ENCODE measurements around the gene SLC25A23. TPM values are rescaled to one million over a fixed set of nuclear protein-coding genes. Genes with fewer than 3 reads are reported as not detected.

Gene SLC25A23
- total RNA-seq, 1 donor from 2014 or later: 51.7 TPM

DNA sequence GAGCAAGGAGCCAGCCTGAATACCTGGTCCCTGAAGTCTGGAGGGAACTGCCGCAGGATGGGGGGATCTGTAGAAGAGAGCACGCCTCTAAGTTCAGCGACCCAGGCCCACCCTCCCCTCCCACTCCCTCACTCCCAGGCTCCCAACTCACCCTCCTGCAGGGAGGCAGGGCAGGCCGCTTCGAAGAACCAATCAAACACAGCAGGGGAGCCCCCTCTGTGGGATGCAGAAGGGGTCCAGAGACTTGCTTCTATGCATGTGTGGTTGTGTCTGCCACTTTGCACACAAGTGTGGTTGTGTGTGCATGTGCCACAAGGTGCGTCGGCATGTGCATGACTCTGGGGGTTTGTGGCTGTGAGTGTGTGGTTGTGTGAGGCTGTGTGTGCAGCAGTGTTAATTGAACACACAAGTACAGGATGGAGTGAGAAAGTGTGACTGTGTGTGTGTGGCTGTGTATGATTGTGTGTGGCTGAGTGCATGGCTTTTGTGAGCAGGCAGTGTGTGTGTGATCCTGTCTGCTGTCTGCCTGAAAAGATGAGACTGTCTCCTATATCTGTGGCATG is 20.3 kb upstream of the SLC25A23 start:
- H3K4me1 Mint-ChIP-seq (ENCODE audit: low read depth): peaks cover 6% of the 10 kb centered on the region
- no peaks in the 10 kb centered on the region for H3K36me3 Mint-ChIP-seq (ENCODE audit: low read depth)
- no peaks in the 10 kb centered on the region for H3K9me3 Mint-ChIP-seq (ENCODE audit: low read depth)
- H3K27ac Mint-ChIP-seq (ENCODE audit: unreplicated experiment): no peak overlapping the region
- H3K4me3 Mint-ChIP-seq (ENCODE audit: unreplicated experiment): no peak overlapping the region
- TF ChIP-seq, protein P1, sequence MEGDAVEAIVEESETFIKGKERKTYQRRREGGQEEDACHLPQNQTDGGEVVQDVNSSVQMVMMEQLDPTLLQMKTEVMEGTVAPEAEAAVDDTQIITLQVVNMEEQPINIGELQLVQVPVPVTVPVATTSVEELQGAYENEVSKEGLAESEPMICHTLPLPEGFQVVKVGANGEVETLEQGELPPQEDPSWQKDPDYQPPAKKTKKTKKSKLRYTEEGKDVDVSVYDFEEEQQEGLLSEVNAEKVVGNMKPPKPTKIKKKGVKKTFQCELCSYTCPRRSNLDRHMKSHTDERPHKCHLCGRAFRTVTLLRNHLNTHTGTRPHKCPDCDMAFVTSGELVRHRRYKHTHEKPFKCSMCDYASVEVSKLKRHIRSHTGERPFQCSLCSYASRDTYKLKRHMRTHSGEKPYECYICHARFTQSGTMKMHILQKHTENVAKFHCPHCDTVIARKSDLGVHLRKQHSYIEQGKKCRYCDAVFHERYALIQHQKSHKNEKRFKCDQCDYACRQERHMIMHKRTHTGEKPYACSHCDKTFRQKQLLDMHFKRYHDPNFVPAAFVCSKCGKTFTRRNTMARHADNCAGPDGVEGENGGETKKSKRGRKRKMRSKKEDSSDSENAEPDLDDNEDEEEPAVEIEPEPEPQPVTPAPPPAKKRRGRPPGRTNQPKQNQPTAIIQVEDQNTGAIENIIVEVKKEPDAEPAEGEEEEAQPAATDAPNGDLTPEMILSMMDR (IDR thresholded peaks at IDR 0.05): no peak
- no peak for DNase-seq (ENCODE audit: low spot score)
- H3K27me3 Mint-ChIP-seq (ENCODE audit: low read depth): peaks cover 6% of the 10 kb centered on the region

DNA sequence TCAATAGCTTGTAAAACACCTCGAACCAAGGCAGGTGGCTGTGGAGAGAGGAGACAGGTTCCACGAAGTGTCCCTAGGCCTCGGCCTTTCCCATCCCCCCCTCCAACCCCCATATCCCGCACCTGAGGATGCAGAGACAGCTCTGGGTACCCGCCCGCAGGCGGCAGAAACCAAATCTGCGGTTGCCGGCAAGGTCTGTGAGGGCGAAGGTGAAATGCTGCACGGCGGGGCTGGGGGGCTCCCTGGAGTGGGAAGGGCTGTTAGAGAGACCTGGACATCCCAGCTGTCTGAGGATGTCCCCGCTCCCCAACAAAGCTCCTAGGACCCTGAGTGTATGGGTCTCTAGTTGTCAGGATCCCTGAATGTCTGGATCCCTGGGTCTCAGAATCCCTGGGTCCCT is 19.2 kb upstream of the SLC25A23 start:
- no peak for DNase-seq (ENCODE audit: low spot score)
- no peaks in the 10 kb centered on the region for H3K36me3 Mint-ChIP-seq (ENCODE audit: low read depth)
- TF ChIP-seq, protein P1 (IDR thresholded peaks at IDR 0.05): no peak
- H3K9me3 Mint-ChIP-seq (ENCODE audit: low read depth): no peaks in the 10 kb centered on the region
- H3K4me1 Mint-ChIP-seq (ENCODE audit: low read depth): peaks cover 6% of the 10 kb centered on the region
- no peak overlapping the region for H3K27ac Mint-ChIP-seq (ENCODE audit: unreplicated experiment)
- H3K27me3 Mint-ChIP-seq (ENCODE audit: low read depth): peaks cover 12% of the 10 kb centered on the region
- H3K4me3 Mint-ChIP-seq (ENCODE audit: unreplicated experiment): no peak overlapping the region

DNA sequence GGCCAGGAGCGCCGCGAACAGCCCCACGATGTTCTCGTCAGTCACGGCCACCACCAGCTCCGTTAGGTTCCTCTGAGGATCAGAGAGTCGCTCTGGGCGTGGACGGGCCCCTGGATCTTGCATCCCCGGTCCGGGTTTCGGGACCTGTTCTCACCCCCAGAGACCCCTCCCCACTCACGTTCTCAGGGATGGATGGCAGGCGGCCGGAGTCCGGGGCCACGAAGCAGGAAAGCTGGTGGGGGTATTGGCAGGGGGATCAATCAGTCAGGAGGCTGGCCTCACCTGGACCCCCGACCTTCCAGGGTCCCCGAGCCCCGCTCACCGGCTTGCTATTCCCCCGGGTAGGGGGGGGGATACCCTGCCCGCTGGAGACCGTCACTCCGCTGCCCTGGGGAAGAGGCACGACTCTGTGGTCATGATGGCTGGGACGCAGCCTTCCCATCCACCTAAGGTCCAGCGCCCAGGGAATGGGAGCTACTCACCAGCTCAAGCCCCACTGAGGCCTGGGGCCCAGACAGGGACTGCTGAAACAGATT is 17.4 kb upstream of the SLC25A23 start:
- Mint-ChIP-seq H3K27me3 (ENCODE audit: low read depth) (peaks cover 13% of the 10 kb centered on the region), H3K4me3 (ENCODE audit: unreplicated experiment) (peak overlapping the region; percentile 59)
- TF ChIP-seq, protein P1 (IDR thresholded peaks at IDR 0.05): no peak

GRCh38 chr19:6476155-6476895 is 16.7 kb upstream of the SLC25A23 start:
- H3K4me1 Mint-ChIP-seq (ENCODE audit: low read depth): peaks cover 6% of the 10 kb centered on the region
- H3K27me3 Mint-ChIP-seq (ENCODE audit: low read depth): peaks cover 13% of the 10 kb centered on the region
- no peaks in the 10 kb centered on the region for H3K36me3 Mint-ChIP-seq (ENCODE audit: low read depth)
- no peaks in the 10 kb centered on the region for H3K9me3 Mint-ChIP-seq (ENCODE audit: low read depth)
- DNase-seq (ENCODE audit: low spot score): no peak
- no peak overlapping the region for H3K27ac Mint-ChIP-seq (ENCODE audit: unreplicated experiment)
- H3K4me3 Mint-ChIP-seq (ENCODE audit: unreplicated experiment): peak overlapping the region; percentile 59
- TF ChIP-seq, protein P1 (IDR thresholded peaks at IDR 0.05): no peak

More for the DNA sequence above, 17.4 kb upstream of the SLC25A23 start:
- Mint-ChIP-seq H3K9me3 (ENCODE audit: low read depth) (no peaks in the 10 kb centered on the region), H3K27ac (ENCODE audit: unreplicated experiment) (no peak overlapping the region), H3K36me3 (ENCODE audit: low read depth) (no peaks in the 10 kb centered on the region), H3K4me1 (ENCODE audit: low read depth) (peaks cover 6% of the 10 kb centered on the region)
- no peak for DNase-seq (ENCODE audit: low spot score)

GRCh38 chr19:6475321-6476108 is 15.9 kb upstream of the SLC25A23 start:
- no peak for DNase-seq (ENCODE audit: low spot score)
- Mint-ChIP-seq H3K4me3 (ENCODE audit: unreplicated experiment) (peak overlapping the region; percentile 59), H3K9me3 (ENCODE audit: low read depth) (no peaks in the 10 kb centered on the region), H3K27ac (ENCODE audit: unreplicated experiment) (no peak overlapping the region), H3K27me3 (ENCODE audit: low read depth) (peaks cover 17% of the 10 kb centered on the region), H3K4me1 (ENCODE audit: low read depth) (peaks cover 6% of the 10 kb centered on the region), H3K36me3 (ENCODE audit: low read depth) (no peaks in the 10 kb centered on the region)
- TF ChIP-seq, protein P1 (IDR thresholded peaks at IDR 0.05): no peak

Data from chondrocyte (in vitro differentiated cells).